ENCODE results near the gene JAK2.

JAK2 gene

DNA sequence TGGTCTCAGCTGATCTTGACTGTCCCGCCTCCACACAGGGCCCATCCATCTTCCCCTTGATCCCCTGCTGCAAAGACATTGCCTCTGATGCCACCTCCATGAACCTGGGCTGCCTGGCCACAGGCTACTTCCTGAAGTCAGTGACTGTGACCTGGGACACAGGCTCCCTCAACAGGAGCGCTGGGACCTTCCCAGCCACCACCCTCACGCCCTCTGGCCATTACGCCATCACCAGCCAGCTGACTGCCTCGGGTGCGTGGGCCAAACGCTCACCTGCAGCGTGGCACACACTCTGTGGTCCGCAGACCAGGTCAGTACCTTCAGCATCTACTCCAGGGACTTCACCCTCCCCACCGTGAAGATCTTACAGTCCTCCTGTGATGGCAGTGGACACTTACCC, 128.5 kb downstream of the JAK2 start:
- Histone ChIP-seq H3K36me3 (ENCODE audit: control insufficient read depth, insufficient read depth, low read length) (peaks cover 11% of the 10 kb centered on the region), H3K27ac (ENCODE audit: insufficient read depth, low read length, poor library complexity, severe bottlenecking) (no peak overlapping the region), H3K9me3 (ENCODE audit: control insufficient read depth, low read length) (no peaks in the 10 kb centered on the region), H3K27me3 (replicated peaks; ENCODE audit: control insufficient read depth, insufficient read depth, low read length, poor library complexity, severe bottlenecking) (no peaks in the 10 kb centered on the region), H3K4me3 (ENCODE audit: insufficient read depth, low read depth, low read length, poor library complexity, severe bottlenecking) (no peak overlapping the region), H3K4me1 (ENCODE audit: control insufficient read depth, insufficient read depth, low read length, poor library complexity, severe bottlenecking) (no peaks in the 10 kb centered on the region)
- DNase-seq: no peak

DNA sequence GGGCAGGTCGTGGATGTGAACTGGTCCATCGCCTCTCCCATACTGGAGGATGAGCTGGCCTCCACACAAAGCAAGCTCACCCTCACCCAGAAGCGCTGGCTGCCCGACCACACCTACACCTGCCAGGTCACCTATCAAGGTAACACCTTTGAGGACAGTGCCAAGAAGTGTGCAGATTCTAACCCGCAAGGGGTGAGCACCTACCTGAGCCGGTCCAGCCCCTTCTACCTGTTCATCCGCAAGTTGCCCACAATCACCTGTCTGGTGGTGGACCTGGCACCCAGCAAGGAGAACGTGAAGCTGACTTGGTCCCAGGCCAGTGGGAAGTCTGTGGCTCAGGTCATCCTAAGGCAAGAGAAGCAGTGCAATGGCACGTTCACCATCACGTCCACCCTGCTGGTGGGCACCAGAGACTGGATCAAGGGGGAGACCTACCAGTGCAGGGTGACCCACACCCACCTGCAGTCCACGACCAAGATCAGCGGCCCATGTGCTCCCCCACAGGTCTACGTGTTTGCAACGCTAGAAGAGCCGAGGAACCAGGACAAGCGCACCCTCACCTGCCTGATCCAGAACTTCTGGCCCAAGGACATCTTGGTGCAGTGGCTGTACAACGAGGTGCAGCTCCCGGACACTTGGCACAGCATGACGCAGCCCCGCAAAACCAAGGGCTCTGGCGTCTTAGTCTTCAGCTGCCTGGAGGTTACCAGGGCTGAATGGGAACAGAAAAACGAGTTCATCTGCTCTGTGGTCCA, 129.1 kb downstream of the JAK2 start:
- Histone ChIP-seq H3K9me3 (ENCODE audit: control insufficient read depth, low read length) (no peaks in the 10 kb centered on the region), H3K27ac (ENCODE audit: insufficient read depth, low read length, poor library complexity, severe bottlenecking) (no peak overlapping the region), H3K27me3 (replicated peaks; ENCODE audit: control insufficient read depth, insufficient read depth, low read length, poor library complexity, severe bottlenecking) (no peaks in the 10 kb centered on the region), H3K36me3 (ENCODE audit: control insufficient read depth, insufficient read depth, low read length) (peaks cover 11% of the 10 kb centered on the region), H3K4me1 (ENCODE audit: control insufficient read depth, insufficient read depth, low read length, poor library complexity, severe bottlenecking) (no peaks in the 10 kb centered on the region), H3K4me3 (ENCODE audit: insufficient read depth, low read depth, low read length, poor library complexity, severe bottlenecking) (no peak overlapping the region)
- no peak for DNase-seq

DNA sequence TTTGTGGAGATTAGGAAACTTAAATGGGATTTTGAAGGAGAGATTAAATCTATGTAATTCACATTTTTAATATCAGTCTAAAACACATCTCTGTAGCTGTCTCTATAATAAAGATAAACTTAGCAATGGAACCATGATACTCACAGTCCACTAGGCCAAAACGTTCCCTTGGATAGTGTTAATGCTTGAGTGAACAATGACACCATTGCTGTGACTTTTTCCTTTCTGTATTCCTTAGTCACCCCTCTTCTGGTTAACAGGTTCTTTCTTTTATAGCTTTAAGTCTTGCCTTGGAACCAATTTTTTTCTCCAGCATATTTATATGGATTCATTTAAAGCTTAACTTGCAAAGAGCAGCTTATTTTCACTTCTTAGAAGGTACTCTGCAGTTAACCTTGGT, 137.0 kb downstream of the JAK2 start:
- no peaks in the 10 kb centered on the region for H3K9me3 ChIP-seq (ENCODE audit: control insufficient read depth, low read length)
- H3K4me1 ChIP-seq (ENCODE audit: control insufficient read depth, insufficient read depth, low read length, poor library complexity, severe bottlenecking): no peaks in the 10 kb centered on the region
- peaks cover 4% of the 10 kb centered on the region for H3K36me3 ChIP-seq (ENCODE audit: control insufficient read depth, insufficient read depth, low read length)

GRCh38 chr9:5122516-5122915, 137.4 kb downstream of the JAK2 start:
- H3K36me3 ChIP-seq (ENCODE audit: control insufficient read depth, insufficient read depth, low read length): peaks cover 4% of the 10 kb centered on the region
- H3K27me3 ChIP-seq (replicated peaks; ENCODE audit: control insufficient read depth, insufficient read depth, low read length, poor library complexity, severe bottlenecking): no peaks in the 10 kb centered on the region
- H3K9me3 ChIP-seq (ENCODE audit: control insufficient read depth, low read length): no peaks in the 10 kb centered on the region
- no peak overlapping the region for H3K4me3 ChIP-seq (ENCODE audit: insufficient read depth, low read depth, low read length, poor library complexity, severe bottlenecking)
- no peak for DNase-seq
- no peak overlapping the region for H3K27ac ChIP-seq (ENCODE audit: insufficient read depth, low read length, poor library complexity, severe bottlenecking)
- H3K4me1 ChIP-seq (ENCODE audit: control insufficient read depth, insufficient read depth, low read length, poor library complexity, severe bottlenecking): no peaks in the 10 kb centered on the region

More for the DNA sequence above, 137.0 kb downstream of the JAK2 start:
- no peaks in the 10 kb centered on the region for H3K27me3 ChIP-seq (replicated peaks; ENCODE audit: control insufficient read depth, insufficient read depth, low read length, poor library complexity, severe bottlenecking)
- DNase-seq: no peak
- H3K4me3 ChIP-seq (ENCODE audit: insufficient read depth, low read depth, low read length, poor library complexity, severe bottlenecking): no peak overlapping the region
- no peak overlapping the region for H3K27ac ChIP-seq (ENCODE audit: insufficient read depth, low read length, poor library complexity, severe bottlenecking)

DNA sequence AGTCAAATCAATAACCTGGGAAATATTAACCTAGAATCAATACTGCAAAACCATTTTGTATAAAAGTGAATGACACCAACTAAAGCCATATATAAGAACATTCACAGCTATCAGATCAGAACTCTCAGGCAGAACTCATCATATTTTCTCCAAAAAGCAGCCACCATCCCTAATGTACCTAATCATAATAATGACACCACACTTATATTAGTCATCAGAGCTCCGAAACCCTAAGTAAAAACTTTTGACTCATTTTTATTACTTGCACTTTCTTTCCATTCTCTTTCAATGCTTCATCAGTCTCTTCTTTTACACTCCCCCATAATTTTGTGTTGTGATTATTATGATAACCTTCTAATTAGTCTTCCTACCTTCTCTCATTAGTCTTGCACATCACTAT, 155.1 kb downstream of the JAK2 start:
- no peaks in the 10 kb centered on the region for H3K4me1 ChIP-seq (ENCODE audit: control insufficient read depth, insufficient read depth, low read length, poor library complexity, severe bottlenecking)
- H3K27me3 ChIP-seq (replicated peaks; ENCODE audit: control insufficient read depth, insufficient read depth, low read length, poor library complexity, severe bottlenecking): no peaks in the 10 kb centered on the region
- H3K27ac ChIP-seq (ENCODE audit: insufficient read depth, low read length, poor library complexity, severe bottlenecking): no peak overlapping the region
- DNase-seq: no peak
- H3K4me3 ChIP-seq (ENCODE audit: insufficient read depth, low read depth, low read length, poor library complexity, severe bottlenecking): no peak overlapping the region
- H3K9me3 ChIP-seq (ENCODE audit: control insufficient read depth, low read length): no peaks in the 10 kb centered on the region
- H3K36me3 ChIP-seq (ENCODE audit: control insufficient read depth, insufficient read depth, low read length): no peaks in the 10 kb centered on the region

- no peaks in the 10 kb centered on the region for H3K9me3 ChIP-seq (ENCODE audit: control insufficient read depth, low read length)
- no peak overlapping the region for H3K27ac ChIP-seq (ENCODE audit: insufficient read depth, low read length, poor library complexity, severe bottlenecking)
- no peaks in the 10 kb centered on the region for H3K36me3 ChIP-seq (ENCODE audit: control insufficient read depth, insufficient read depth, low read length)
- no peaks in the 10 kb centered on the region for H3K27me3 ChIP-seq (replicated peaks; ENCODE audit: control insufficient read depth, insufficient read depth, low read length, poor library complexity, severe bottlenecking)
- H3K4me1 ChIP-seq (ENCODE audit: control insufficient read depth, insufficient read depth, low read length, poor library complexity, severe bottlenecking): no peaks in the 10 kb centered on the region
- H3K4me3 ChIP-seq (ENCODE audit: insufficient read depth, low read depth, low read length, poor library complexity, severe bottlenecking): no peak overlapping the region
- no peak for DNase-seq
Measured at GRCh38 chr9:5144217-5144616, 159.1 kb downstream of the JAK2 start.

DNA sequence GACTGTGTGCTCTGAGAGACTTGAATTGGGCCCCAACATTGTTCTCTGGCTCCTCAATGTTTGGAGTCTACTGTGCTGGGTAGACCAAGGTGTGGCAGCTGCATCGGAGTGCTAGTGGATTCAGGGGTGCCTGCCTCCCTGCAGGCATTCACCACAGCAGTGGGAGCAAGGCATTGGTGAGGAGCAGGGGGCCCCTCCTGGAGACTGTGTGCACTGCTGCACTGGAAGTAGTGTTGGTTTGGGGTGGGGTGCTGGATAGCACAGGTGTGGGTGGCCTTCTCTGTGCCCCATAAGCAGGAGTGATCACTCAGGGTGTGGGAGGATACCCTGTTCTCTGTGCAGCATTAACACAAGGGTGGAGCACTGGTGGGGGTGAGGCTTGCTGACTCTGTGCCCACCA, 161.2 kb downstream of the JAK2 start:
- H3K36me3 ChIP-seq (ENCODE audit: control insufficient read depth, insufficient read depth, low read length): no peaks in the 10 kb centered on the region
- no peaks in the 10 kb centered on the region for H3K27me3 ChIP-seq (replicated peaks; ENCODE audit: control insufficient read depth, insufficient read depth, low read length, poor library complexity, severe bottlenecking)
- H3K27ac ChIP-seq (ENCODE audit: insufficient read depth, low read length, poor library complexity, severe bottlenecking): no peak overlapping the region
- no peaks in the 10 kb centered on the region for H3K9me3 ChIP-seq (ENCODE audit: control insufficient read depth, low read length)
- H3K4me1 ChIP-seq (ENCODE audit: control insufficient read depth, insufficient read depth, low read length, poor library complexity, severe bottlenecking): no peaks in the 10 kb centered on the region
- H3K4me3 ChIP-seq (ENCODE audit: insufficient read depth, low read depth, low read length, poor library complexity, severe bottlenecking): no peak overlapping the region
- DNase-seq: no peak
